ENCODE measurements around the gene POLN.

Gene POLN

GRCh38 chr4:2084316-2084715, 157.6 kb downstream of the POLN start:
- ChIA-PET POLR2A (no interaction called here), CTCF (no interaction called here)
- no peak for DNase-seq (ENCODE audit: extremely low spot score)
- no peak for TF ChIP-seq CTCF (IDR thresholded peaks at IDR 0.05; ENCODE audit: control extremely low read depth, extremely low read depth, low read depth, missing control alignments)

- no peak for TF ChIP-seq CTCF (IDR thresholded peaks at IDR 0.05; ENCODE audit: control extremely low read depth, extremely low read depth, low read depth, missing control alignments)
- POLR2A ChIA-PET: no interaction called here
- DNase-seq (ENCODE audit: extremely low spot score): no peak
- CTCF ChIA-PET: no interaction called here
Measured at GRCh38 chr4:2083826-2084160, 158.1 kb downstream of the POLN start.

- TF ChIP-seq CTCF (IDR thresholded peaks at IDR 0.05; ENCODE audit: control extremely low read depth, extremely low read depth, low read depth, missing control alignments): no peak
- CTCF ChIA-PET: no interaction called here
- DNase-seq (ENCODE audit: extremely low spot score): no peak
Measured at GRCh38 chr4:2083116-2083825, 158.7 kb downstream of the POLN start.

GRCh38 chr4:2082627-2083026, 159.3 kb downstream of the POLN start:
- no peak for TF ChIP-seq CTCF (IDR thresholded peaks at IDR 0.05; ENCODE audit: control extremely low read depth, extremely low read depth, low read depth, missing control alignments)
- CTCF ChIA-PET: no interaction called here
- POLR2A ChIA-PET: no interaction called here
- no peak for DNase-seq (ENCODE audit: extremely low spot score)

More at GRCh38 chr4:2083116-2083825, 158.7 kb downstream of the POLN start:
- POLR2A ChIA-PET: no interaction called here

- ChIA-PET POLR2A (no interaction called here), CTCF (no interaction called here)
- no peak for DNase-seq (ENCODE audit: extremely low spot score)
- TF ChIP-seq CTCF (IDR thresholded peaks at IDR 0.05; ENCODE audit: control extremely low read depth, extremely low read depth, low read depth, missing control alignments): no peak
Measured at GRCh38 chr4:2082118-2082517, 159.8 kb downstream of the POLN start.

- no peak for DNase-seq (ENCODE audit: extremely low spot score)
- POLR2A ChIA-PET: no interaction called here
- CTCF ChIA-PET: no interaction called here
- no peak for TF ChIP-seq CTCF (IDR thresholded peaks at IDR 0.05; ENCODE audit: control extremely low read depth, extremely low read depth, low read depth, missing control alignments)
Measured at GRCh38 chr4:2081540-2081939, 160.4 kb downstream of the POLN start.
